Sigmoid colon (tissue), 4 donors: ENCODE measurements around the gene LRAT.

Source experiments
- EP300 ChIP-seq, 4 donors: sonication (generic); formaldehyde crosslinking; IDR thresholded peaks; one replicate each; pipeline ENCODE4 v1.6.1; 2017; ENCODE audit warnings: antibody characterized with exemption in 4 of 4
- TF ChIP-seq, protein P1 (sequence below), 4 experiments: fragments of 450-650 bp in 3 of 4; fragments of 200-600 bp in 1 of 4; IDR thresholded peaks; one replicate each; pipeline ENCODE4 v1.5.1; 2016 to 2019; ENCODE audit warnings: antibody characterized with exemption in 4 of 4, mild to moderate bottlenecking in 3 of 4, moderate library complexity in 2 of 4

DNA sequence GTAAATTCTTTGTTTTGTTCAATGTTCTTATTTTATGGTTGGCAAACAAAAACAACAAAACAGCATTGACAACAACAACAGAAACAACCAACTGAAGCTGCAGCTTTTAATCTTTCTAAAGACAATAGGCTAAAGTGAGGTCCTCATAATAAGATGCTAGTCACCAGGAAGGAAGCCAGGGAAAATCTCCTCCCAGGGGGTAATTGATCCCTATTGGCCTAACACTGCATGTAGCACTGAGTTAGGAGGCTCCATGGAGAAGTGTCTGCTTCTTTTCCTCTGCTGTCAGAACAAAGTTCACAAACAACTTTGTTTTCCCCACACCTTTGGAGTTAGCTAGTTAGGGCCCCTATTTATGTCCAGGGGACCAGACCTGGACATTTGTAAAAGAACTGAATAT, 4.7 kb upstream of the LRAT start:
- TF ChIP-seq, protein P1, sequence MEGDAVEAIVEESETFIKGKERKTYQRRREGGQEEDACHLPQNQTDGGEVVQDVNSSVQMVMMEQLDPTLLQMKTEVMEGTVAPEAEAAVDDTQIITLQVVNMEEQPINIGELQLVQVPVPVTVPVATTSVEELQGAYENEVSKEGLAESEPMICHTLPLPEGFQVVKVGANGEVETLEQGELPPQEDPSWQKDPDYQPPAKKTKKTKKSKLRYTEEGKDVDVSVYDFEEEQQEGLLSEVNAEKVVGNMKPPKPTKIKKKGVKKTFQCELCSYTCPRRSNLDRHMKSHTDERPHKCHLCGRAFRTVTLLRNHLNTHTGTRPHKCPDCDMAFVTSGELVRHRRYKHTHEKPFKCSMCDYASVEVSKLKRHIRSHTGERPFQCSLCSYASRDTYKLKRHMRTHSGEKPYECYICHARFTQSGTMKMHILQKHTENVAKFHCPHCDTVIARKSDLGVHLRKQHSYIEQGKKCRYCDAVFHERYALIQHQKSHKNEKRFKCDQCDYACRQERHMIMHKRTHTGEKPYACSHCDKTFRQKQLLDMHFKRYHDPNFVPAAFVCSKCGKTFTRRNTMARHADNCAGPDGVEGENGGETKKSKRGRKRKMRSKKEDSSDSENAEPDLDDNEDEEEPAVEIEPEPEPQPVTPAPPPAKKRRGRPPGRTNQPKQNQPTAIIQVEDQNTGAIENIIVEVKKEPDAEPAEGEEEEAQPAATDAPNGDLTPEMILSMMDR (IDR thresholded peaks at IDR 0.05), result no peak
- no peak for TF ChIP-seq EP300 (IDR thresholded peaks at IDR 0.05)
